Astrocyte (in vitro differentiated cells and primary cell): Measurements from ENCODE around the gene ATL1. TPM values are rescaled to one million over a fixed set of nuclear protein-coding genes. Genes with fewer than 3 reads are reported as not detected.

Source experiments
- DNase-seq: peaks from one replicate; pipeline ENCODE4 v3.0.0-alpha.2; 2010; ENCODE audit warnings: low read depth
- FAIRE-seq: peaks from 2 replicates; lab custom pipeline; 2011; peaks lifted over from hg19 to GRCh38; lab: Jason Lieb, UNC
- H2AFZ ChIP-seq: 2 replicates; pipeline ENCODE4 v1.6.0; 2012; ENCODE audit warnings: low read depth, low read length, inconsistent platforms
- H3K27ac ChIP-seq: 2 replicates; pipeline ENCODE4 v1.5.1; 2011; ENCODE audit warnings: low read depth, low read length, inconsistent platforms
- H3K27me3 ChIP-seq: 2 replicates; pipeline ENCODE4 v1.6.0; 2011; ENCODE audit warnings: low read length, inconsistent platforms; ENCODE audit not compliant: insufficient read depth
- H3K36me3 ChIP-seq: 2 replicates; pipeline ENCODE4 v1.5.1; 2011; ENCODE audit warnings: low read length, inconsistent platforms; ENCODE audit not compliant: insufficient read depth
- H3K4me1 ChIP-seq: 2 replicates; pipeline ENCODE4 v1.5.1; 2011; ENCODE audit warnings: low read length, inconsistent platforms; ENCODE audit not compliant: insufficient read depth
- H3K4me2 ChIP-seq: 2 replicates; pipeline ENCODE4 v1.6.0; 2012; ENCODE audit warnings: low read length, inconsistent platforms
- H3K4me3 ChIP-seq: 2 replicates; pipeline ENCODE4 v1.5.1; 2011; ENCODE audit warnings: low read depth, mild to moderate bottlenecking, low read length, inconsistent platforms; ENCODE audit not compliant: insufficient read depth
- H3K79me2 ChIP-seq: 2 replicates; pipeline ENCODE4 v1.6.0; 2012; ENCODE audit warnings: mild to moderate bottlenecking, low read length, inconsistent platforms; ENCODE audit not compliant: insufficient read depth
- H3K9ac ChIP-seq: 2 replicates; pipeline ENCODE4 v1.6.0; 2012; ENCODE audit warnings: mild to moderate bottlenecking, low read length, inconsistent platforms
- H3K9me3 ChIP-seq: 2 replicates; pipeline ENCODE4 v1.5.1; 2012; ENCODE audit warnings: low read depth, mild to moderate bottlenecking, low read length, inconsistent platforms; ENCODE audit not compliant: insufficient read depth
- H4K20me1 ChIP-seq: 2 replicates; pipeline ENCODE4 v1.6.0; 2012; ENCODE audit warnings: low read length, inconsistent platforms; ENCODE audit not compliant: insufficient read depth
- H3K27ac Mint-ChIP-seq: one replicate; pipeline ENCODE4 v1.8.0; 2021; ENCODE audit warnings: mild to moderate bottlenecking, mixed read lengths; ENCODE audit not compliant: unreplicated experiment
- H3K27me3 Mint-ChIP-seq: one replicate; pipeline ENCODE4 v1.8.0; 2021; ENCODE audit warnings: low read depth, mixed read lengths; ENCODE audit not compliant: unreplicated experiment
- H3K36me3 Mint-ChIP-seq: one replicate; pipeline ENCODE4 v1.8.0; 2021; ENCODE audit warnings: low read depth, mixed read lengths; ENCODE audit not compliant: unreplicated experiment
- H3K4me1 Mint-ChIP-seq: one replicate; pipeline ENCODE4 v1.8.0; 2021; ENCODE audit warnings: low read depth, mixed read lengths; ENCODE audit not compliant: unreplicated experiment
- H3K4me3 Mint-ChIP-seq: one replicate; pipeline ENCODE4 v1.8.0; 2021; ENCODE audit warnings: mild to moderate bottlenecking, moderate library complexity, mixed read lengths; ENCODE audit not compliant: unreplicated experiment
- H3K9me3 Mint-ChIP-seq: one replicate; pipeline ENCODE4 v1.8.0; 2021; ENCODE audit warnings: mild to moderate bottlenecking, mixed read lengths; ENCODE audit not compliant: unreplicated experiment
- CTCF ChIP-seq: IDR thresholded peaks from 2 replicates; pipeline ENCODE4 v1.5.1; 2011; ENCODE audit warnings: low read depth, mild to moderate bottlenecking, inconsistent platforms, low read length, moderate library complexity; ENCODE audit not compliant: insufficient read depth
- EZH2 ChIP-seq: IDR thresholded peaks from 2 replicates; pipeline ENCODE4 v1.6.1; 2012; ENCODE audit warnings: mild to moderate bottlenecking, low read length, inconsistent platforms; ENCODE audit not compliant: insufficient read depth
- total RNA-seq: library from RNA; stranded (reverse); gene quantifications from 2 replicates; pipeline ENCODE4 v1.2.1, GENCODE V29; 2021

ATL1 gene
- total RNA-seq, 1 donor from 2014 or later, result 15.8 TPM

GRCh38 chr14:50647282-50647681 is 87.3 kb downstream of the ATL1 start:
- Mint-ChIP-seq H3K36me3 (peaks cover 3% of the 10 kb centered on the region), H3K9me3 (no peaks in the 10 kb centered on the region), H3K27ac (no peak overlapping the region), H3K27me3 (no peaks in the 10 kb centered on the region), H3K4me3 (no peak overlapping the region), H3K4me1 (no peaks in the 10 kb centered on the region)
- no peaks in the 10 kb centered on the region for H3K9me3 ChIP-seq
- H3K27me3 ChIP-seq, result no peaks in the 10 kb centered on the region
- peaks cover 3% of the 10 kb centered on the region for H3K36me3 ChIP-seq
- FAIRE-seq, result no peak
- no peak overlapping the region for H3K4me2 ChIP-seq
- H3K4me1 ChIP-seq, result peaks cover 6% of the 10 kb centered on the region
- H2AFZ ChIP-seq, result no peak overlapping the region
- no peak overlapping the region for H3K27ac ChIP-seq
- H3K9ac ChIP-seq, result no peak overlapping the region
- DNase-seq, result no peak
- peaks cover 4% of the 10 kb centered on the region for H4K20me1 ChIP-seq
- TF ChIP-seq EZH2, result no peak
- TF ChIP-seq CTCF, result no peak
- no peak overlapping the region for H3K4me3 ChIP-seq
- H3K79me2 ChIP-seq, result peaks cover 27% of the 10 kb centered on the region

GRCh38 chr14:50647753-50648152 is 87.8 kb downstream of the ATL1 start:
- Histone ChIP-seq H2AFZ (no peak overlapping the region), H3K4me3 (no peak overlapping the region), H3K36me3 (peaks cover 2% of the 10 kb centered on the region), H3K27ac (no peak overlapping the region), H4K20me1 (peaks cover 6% of the 10 kb centered on the region), H3K27me3 (no peaks in the 10 kb centered on the region), H3K9ac (no peak overlapping the region), H3K9me3 (no peaks in the 10 kb centered on the region), H3K4me1 (peaks cover 6% of the 10 kb centered on the region), H3K79me2 (peaks cover 30% of the 10 kb centered on the region), H3K4me2 (no peak overlapping the region)
- Mint-ChIP-seq H3K27ac (no peak overlapping the region), H3K4me1 (no peaks in the 10 kb centered on the region), H3K9me3 (no peaks in the 10 kb centered on the region), H3K4me3 (no peak overlapping the region), H3K36me3 (peaks cover 1% of the 10 kb centered on the region), H3K27me3 (no peaks in the 10 kb centered on the region)
- FAIRE-seq, result peak; percentile 26
- TF ChIP-seq EZH2 (no peak), CTCF (no peak)
- DNase-seq, result no peak

GRCh38 chr14:50649691-50650090 is 89.7 kb downstream of the ATL1 start:
- Mint-ChIP-seq H3K36me3 (no peaks in the 10 kb centered on the region), H3K27me3 (no peaks in the 10 kb centered on the region), H3K4me1 (no peaks in the 10 kb centered on the region), H3K9me3 (no peaks in the 10 kb centered on the region), H3K4me3 (no peak overlapping the region), H3K27ac (no peak overlapping the region)
- no peak overlapping the region for H2AFZ ChIP-seq
- no peaks in the 10 kb centered on the region for H3K36me3 ChIP-seq
- H3K27me3 ChIP-seq, result no peaks in the 10 kb centered on the region
- no peaks in the 10 kb centered on the region for H3K9me3 ChIP-seq
- H3K9ac ChIP-seq, result no peak overlapping the region
- H3K4me1 ChIP-seq, result peaks cover 6% of the 10 kb centered on the region
- no peak overlapping the region for H3K4me2 ChIP-seq
- H3K27ac ChIP-seq, result no peak overlapping the region
- FAIRE-seq (no peak), DNase-seq (no peak)
- peaks cover 11% of the 10 kb centered on the region for H4K20me1 ChIP-seq
- peaks cover 38% of the 10 kb centered on the region for H3K79me2 ChIP-seq
- no peak overlapping the region for H3K4me3 ChIP-seq
- TF ChIP-seq EZH2 (no peak), CTCF (no peak)
